ENCODE measurements around the gene TNPO3.
"Not testable (repeated sequence)": the region's sequence is repeated elsewhere in the genome, so short reads cannot be mapped to it uniquely, and the experiment has no call there.

TNPO3 gene

GRCh38 chr7:129069021-129069420, 14.1 kb upstream of the TNPO3 start:
- DNase-seq, result peak in 1 of 2 donors; percentile 23

DNA sequence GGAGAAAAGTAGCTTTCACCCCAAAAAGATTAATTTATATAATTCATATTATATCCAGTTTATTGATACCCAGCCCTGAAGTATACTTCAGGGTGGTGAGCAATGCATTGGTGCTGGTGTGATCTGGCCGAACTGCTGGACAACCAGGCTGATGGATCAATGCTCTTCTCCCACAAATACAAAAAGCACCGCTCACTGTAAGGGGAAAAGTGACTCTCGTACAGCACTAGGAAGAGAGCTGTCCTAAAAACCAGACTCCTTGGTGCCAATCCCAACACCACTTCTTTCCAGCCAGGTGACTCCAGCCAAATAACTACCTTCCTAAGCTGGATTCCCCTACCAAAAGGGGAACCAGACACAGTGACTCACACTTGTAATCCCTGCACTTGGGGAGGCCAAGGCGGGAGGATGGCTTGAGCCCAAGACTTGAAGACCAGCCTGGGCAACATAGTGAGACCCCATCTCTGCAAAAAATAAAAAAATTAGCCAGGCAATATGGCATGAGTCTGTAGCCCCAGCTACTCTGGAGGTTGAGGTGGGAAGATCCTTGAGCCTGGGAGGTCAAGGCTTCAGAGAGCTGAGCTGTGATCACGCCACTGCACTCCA, 13.1 kb upstream of the TNPO3 start:
- DNase-seq, result no peak

DNA sequence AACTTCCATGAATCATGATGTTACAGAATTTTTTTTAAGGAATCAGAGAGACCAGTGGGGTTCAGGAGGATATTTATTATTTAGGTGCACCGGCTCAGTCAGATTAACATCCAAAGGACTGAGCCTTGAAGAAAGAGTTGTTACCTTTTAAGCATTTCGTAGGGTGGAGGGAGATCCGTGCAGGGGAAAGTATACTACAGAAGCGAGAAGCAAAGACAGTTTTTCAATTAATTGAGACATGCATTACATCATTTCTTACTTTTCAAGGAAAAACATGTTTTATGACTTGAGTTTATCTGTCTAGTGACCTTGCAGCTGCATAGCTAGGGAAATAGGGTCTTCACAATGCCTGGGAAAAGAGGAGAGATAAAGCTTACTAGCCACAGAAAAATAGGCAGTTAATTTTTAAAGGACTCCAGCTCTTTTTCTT, 12.2 kb upstream of the TNPO3 start:
- not testable (repeated sequence) for DNase-seq

DNA sequence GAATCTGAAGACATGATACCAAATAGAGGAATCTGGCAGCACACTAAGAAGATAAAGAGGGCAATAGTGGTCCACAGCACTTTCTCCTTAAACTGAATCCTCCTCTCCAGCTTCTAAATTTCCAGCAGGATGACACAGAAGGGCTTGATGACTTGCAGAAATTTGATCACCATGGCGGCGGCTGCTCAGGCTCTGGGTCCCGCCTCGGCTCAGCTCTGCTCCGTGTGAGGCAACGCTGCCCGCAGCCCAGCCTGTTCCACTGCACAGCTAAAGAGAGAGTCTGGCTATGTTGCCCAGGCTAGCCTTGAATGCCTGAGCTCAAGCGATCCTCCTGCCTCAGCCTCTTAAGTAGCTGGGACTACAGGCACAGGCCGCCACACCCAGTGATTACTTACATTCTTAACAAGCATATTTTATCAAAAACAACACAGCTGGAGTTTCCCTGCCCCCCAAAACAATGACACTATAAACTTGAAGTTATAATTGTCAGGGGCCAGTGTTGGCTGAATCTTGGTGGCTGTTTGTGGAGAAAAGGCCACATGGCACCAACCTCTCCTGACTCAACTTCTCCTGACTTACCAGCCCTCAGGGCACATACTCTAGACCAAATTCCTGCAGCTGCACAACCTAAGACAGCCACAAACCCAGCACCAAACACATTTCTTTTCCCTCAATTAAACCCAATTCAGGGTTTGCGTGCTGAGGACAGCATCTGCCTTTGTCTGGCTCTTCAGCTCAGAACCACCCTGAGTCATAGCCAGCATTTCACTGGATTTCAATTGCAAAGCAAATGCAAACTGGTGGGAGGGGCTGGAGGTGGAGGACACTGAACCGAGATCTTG, 11.6 kb upstream of the TNPO3 start:
- DNase-seq, result no peak

DNA sequence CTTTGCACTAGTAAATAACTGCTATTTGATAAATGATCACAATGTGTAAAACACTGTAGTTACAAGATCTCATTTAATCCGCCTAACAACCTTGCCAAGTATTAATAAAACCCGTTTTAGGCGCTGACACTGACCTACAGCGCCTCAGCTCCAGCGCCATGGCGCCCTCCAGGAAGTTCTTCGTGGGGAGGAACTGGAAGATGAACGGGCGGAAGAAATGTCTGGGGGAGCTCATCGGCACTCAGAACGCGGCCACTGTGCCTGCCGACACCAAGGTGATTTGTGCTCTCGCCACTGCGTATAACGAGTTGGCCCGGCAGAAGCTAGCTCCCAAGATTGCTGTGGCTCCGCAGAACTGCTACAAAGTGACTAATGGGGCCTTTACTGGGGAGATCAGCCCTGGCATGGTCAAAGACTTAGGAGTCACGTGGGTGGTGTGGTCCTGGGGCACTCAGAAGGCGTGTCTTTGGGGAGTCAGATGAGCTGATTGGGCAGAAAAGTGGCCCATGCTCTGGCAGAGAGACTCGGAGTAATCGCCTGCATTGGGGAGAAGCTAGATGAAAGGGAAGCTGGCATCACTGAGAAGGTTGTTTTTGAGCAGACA, 1.1 kb upstream of the TNPO3 start:
- DNase-seq, result no peak

- no peak for DNase-seq
Measured at GRCh38 chr7:129055294-129055816, 444 bp upstream of the TNPO3 start.

DNA sequence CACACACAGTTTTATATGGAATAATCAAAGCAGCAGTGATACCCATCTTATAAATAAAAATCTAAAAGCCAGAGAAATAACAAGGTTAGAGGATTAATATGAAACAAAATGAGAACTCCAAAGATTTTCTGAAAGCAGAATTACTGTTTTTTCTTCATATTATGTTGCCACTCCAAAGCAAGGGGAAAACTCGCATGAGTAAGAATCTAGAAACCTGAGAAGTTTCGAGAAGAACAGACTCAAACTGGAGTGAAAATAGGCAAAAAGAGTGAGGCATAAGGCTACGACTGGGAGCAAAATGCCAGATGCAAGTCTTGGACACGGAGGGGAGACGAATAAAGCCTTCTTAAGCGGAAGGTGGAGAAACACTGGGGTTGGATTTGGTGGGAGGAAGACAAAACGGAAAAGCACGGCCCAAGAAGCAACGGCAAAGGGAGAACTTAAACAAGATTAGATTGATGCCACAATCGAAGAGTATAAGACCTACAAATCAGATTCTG, 923 bp downstream of the TNPO3 start:
- DNase-seq, result no peak

DNA sequence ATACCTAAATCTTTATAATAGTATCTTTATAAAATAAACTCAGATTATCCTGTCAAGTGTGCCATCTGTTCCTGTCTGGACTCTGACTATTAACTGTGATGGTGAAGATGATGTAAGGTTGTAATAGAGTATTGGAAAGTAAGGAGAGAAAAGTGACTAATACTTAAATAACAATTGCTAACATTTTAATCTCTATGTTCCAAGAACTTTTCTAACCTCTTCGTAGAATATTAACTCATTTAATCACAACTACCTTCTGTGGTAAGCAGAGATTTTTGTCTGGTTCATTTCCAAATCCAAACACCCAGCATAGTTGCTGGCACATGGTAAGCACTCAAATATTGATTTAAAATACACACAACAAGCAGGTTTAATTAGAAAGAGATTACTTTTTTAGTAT, 2.5 kb downstream of the TNPO3 start:
- DNase-seq, result no peak

DNA sequence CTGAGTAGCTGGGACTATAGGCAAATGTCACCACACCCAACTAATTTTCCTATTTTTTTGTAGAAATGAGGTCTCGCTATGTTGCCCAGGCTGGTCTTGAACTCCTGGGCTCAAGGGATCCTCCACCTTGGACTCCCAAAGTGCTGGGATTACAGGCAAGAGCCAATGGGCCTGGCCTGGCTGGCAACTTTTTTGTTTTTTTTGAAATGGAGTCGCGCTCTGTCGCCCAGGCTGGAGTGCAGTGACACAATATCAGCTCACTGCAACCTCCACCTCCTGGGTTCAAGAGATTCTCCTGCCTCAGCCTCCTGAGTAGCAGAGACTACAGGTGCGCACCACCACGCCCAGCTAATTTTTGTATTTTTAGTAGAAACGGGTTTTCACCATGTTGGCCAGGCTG, 3.5 kb downstream of the TNPO3 start:
- DNase-seq, result not testable (repeated sequence)

- DNase-seq, result no peak
Measured at GRCh38 chr7:129047761-129048160, 7.2 kb downstream of the TNPO3 start.

DNA sequence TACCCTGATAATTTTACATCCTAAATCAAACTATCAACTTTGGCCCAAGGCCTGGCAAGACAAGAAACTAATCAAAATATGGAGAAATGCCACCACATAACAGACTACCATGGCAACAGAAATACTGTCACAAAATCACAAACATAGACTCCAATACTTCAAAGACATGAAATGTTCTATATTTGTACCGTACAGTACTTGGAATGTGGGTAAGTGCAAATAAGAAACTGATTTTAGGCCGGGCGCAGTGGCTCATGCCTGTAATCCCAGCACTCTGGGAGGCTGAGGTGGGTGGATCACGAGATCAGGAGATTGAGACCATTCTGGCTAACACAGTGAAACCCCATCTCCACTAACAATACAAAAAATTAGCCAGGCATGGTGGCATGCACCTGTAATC, 9.2 kb downstream of the TNPO3 start:
- no peak for DNase-seq

DNA sequence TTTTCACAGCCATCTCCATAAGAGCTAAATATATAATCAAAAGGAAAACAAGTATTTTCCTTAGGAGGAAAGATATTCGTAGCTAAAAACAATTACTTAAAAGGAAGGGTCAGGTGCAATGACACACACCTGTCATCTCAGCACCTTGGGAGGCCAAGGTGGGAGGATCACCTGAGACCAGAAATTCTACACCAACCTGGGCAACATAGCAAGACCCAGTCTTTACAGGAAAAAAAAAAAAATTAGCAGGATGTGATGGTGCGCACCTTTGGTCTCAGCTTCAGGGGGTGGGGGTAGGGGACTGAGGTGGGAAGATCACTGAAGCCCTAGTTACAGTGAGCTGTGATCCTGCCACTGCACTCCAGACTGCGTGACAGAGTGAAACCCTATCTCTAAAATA, 11.9 kb downstream of the TNPO3 start:
- no peak for DNase-seq

- DNase-seq, result no peak
Measured at GRCh38 chr7:129041142-129042085, 13.5 kb downstream of the TNPO3 start.

DNA sequence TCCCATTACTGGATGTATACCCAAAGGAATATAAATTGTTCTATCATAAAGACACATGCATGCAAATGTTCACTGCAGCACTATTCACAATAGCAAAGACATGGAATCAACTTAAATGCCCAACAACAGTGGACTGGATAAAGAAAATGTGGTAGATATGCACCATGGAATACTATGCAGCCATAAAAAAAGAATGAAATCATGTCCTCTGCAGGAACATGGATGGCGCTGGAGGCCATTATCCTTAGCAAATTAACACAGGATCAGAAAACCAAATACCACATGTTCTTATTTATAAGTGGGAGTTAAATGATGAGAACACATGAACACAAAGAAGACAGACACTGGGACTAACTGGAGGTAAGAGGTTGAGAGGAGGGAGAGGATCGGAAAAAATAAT, 16.4 kb downstream of the TNPO3 start:
- not testable (repeated sequence) for DNase-seq

GRCh38 chr7:129037585-129037984, 17.3 kb downstream of the TNPO3 start:
- DNase-seq, result no peak

- DNase-seq, result no peak
Measured at GRCh38 chr7:129032017-129032416, 22.9 kb downstream of the TNPO3 start.

- no peak for DNase-seq
Measured at GRCh38 chr7:129030440-129030839, 24.5 kb downstream of the TNPO3 start.

- no peak for DNase-seq
Measured at GRCh38 chr7:129024125-129024524, 30.8 kb downstream of the TNPO3 start.

DNA sequence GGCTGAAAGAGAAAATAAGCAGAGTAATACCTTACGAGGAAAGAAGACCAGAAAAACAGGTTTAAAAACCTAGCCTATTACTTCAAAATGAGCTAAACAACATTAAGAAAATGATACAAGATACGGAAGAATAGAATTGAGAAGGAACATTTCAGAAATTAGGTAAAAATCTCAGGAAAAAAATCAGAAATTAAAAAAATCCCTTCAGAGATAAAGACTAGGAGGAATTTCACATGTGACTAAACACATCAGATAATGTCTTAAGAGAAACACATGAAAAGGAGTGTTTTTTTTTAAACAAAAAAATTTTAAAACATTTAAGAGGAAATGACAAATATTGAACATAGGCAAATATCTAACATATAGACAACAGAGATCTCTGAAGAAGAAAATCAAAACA, 33.3 kb downstream of the TNPO3 start:
- no peak for DNase-seq

DNA sequence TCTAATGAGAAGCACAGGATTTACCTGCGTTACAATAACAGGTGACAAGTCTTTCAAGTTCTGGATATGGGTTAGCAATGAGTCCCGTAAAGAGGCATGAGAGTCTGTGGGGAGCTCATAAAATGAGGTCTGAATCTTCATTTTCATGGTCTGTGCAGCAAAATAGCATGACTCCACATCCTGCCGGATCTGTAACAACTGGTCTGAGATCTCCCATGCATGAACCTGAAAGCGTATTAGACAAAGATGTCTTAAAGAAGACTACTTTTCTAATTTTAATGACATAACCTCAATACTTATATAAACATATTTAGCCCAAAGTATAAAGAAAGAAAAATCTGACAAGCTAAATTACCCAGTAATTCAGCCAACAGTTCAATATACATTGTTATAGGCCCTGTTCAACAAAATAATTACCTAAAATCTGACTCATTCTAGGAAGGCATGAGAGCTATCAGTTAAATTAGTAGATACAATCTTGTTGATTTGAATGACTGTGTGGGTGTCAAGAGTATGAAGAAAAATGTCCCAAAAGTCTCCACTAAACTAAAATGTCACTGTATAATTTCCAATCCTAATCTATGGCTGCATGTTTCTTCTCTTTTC, 36.9 kb downstream of the TNPO3 start:
- no peak for DNase-seq

DNA sequence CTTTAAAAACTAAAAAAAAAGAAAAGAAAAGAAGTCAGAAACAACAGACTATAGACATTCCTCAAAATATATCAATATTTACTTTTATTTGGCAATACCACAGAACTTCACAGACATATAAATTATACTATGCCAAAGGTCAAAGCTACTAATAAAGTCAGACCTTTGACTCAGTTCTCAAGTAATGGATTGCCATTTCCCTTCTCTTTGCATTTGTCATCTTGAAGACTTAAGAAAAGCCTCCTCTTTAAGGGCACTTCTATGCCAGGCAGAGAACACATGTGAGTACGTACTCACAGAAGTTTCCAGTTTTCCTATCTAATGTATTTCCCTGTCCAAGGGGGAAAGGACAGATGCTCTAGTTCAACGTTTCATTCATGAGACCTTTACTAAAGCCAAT, 37.6 kb downstream of the TNPO3 start:
- DNase-seq, result no peak

DNA sequence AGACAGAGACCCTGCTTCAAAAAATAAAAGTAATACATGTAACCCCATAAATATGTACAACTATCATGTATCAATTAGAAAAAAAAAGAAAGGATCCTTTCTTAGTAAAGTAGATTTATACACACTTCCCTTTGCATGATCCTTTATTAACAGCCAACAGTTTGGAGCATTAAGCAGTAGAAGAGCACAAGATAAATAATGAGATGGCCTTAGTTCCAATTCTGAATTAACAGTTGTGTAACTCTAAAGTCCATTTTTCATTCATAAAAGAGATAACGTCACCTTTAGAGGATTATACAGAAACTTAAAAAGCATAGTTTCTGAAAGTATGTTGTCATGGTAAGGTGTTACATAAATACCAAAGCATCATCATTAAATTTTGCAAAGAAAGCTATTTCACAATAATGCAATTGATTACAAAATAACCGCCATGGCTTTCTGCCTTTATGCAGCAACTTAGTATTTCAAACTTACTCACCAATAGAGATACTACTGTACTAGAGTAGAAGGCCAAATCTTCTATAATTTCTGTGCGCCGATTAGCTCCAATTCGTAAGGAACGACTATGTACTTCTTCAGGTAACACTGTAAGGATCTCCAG, 40.3 kb downstream of the TNPO3 start:
- DNase-seq, result no peak

All from bone marrow (tissue), 2 donors.